Neural crest cell (in vitro differentiated cells): Measurements from ENCODE around the gene EBLN1. TPM values are rescaled to one million over a fixed set of nuclear protein-coding genes. Genes with fewer than 3 reads are reported as not detected.
"Not testable (repeated sequence)": the region's sequence is repeated elsewhere in the genome, so short reads cannot be mapped to it uniquely, and the experiment has no call there.

ENCODE experiments used
- DNase-seq: peaks from one replicate; pipeline ENCODE4 v3.0.0; 2021; ENCODE audit warnings: low read depth, mixed read lengths, low spot score
- H3K27ac Mint-ChIP-seq: one replicate; pipeline ENCODE4 v1.8.0; 2021; ENCODE audit warnings: mild to moderate bottlenecking, mixed read lengths; ENCODE audit not compliant: unreplicated experiment
- H3K27me3 Mint-ChIP-seq: 2 replicates; pipeline ENCODE4 v1.8.0; 2021; ENCODE audit warnings: low read depth, mild to moderate bottlenecking, mixed read lengths
- H3K36me3 Mint-ChIP-seq: 2 replicates; pipeline ENCODE4 v1.8.0; 2021; ENCODE audit warnings: low read depth, mild to moderate bottlenecking, mixed read lengths
- H3K4me1 Mint-ChIP-seq: 2 replicates; pipeline ENCODE4 v1.8.0; 2021; ENCODE audit warnings: mixed read lengths
- H3K4me3 Mint-ChIP-seq: one replicate; pipeline ENCODE4 v1.8.0; 2021; ENCODE audit warnings: mild to moderate bottlenecking, mixed read lengths
- H3K9me3 Mint-ChIP-seq: 2 replicates; pipeline ENCODE4 v1.8.0; 2021; ENCODE audit warnings: mixed read lengths
- total RNA-seq: library from RNA; stranded (reverse); gene quantifications from 2 replicates; pipeline ENCODE4 v1.2.1, GENCODE V29; 2021
- TF ChIP-seq, protein P1 (sequence below): fragments of 200-600 bp; sonication (generic); conservative IDR thresholded peaks from 2 replicates; pipeline ENCODE4 v1.5.0; 2021; ENCODE audit warnings: antibody characterized with exemption, mild to moderate bottlenecking

Gene EBLN1
- total RNA-seq, 1 donor from 2014 or later, result not detected

GRCh38 chr10:22228167-22228938 is 10.5 kb upstream of the EBLN1 start:
- no peak for DNase-seq
- H3K4me3 Mint-ChIP-seq, result peak overlapping the region; percentile 88
- TF ChIP-seq, protein P1, sequence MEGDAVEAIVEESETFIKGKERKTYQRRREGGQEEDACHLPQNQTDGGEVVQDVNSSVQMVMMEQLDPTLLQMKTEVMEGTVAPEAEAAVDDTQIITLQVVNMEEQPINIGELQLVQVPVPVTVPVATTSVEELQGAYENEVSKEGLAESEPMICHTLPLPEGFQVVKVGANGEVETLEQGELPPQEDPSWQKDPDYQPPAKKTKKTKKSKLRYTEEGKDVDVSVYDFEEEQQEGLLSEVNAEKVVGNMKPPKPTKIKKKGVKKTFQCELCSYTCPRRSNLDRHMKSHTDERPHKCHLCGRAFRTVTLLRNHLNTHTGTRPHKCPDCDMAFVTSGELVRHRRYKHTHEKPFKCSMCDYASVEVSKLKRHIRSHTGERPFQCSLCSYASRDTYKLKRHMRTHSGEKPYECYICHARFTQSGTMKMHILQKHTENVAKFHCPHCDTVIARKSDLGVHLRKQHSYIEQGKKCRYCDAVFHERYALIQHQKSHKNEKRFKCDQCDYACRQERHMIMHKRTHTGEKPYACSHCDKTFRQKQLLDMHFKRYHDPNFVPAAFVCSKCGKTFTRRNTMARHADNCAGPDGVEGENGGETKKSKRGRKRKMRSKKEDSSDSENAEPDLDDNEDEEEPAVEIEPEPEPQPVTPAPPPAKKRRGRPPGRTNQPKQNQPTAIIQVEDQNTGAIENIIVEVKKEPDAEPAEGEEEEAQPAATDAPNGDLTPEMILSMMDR, result no peak

DNA sequence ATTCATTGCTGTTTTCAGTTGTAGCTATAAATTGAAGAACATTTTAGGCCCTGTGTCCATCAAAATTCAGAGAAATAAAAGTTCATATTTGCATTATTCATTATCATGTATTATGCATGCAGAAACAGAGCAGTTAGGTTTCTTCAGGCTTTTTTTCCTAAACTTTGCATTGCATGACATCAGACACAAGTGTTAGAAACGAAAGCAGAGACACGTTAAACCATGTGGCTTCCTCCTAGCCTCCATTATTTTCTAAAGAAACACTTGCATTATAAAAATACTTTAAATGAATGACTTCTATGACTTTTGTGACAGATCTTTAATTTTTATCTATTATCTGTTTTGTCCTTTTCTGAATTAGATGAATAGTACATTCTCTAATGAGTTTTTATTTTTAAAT is 8.8 kb upstream of the EBLN1 start:
- no peak for DNase-seq

More at GRCh38 chr10:22228167-22228938, 10.5 kb upstream of the EBLN1 start:
- peak overlapping the region; percentile 54 for H3K27ac Mint-ChIP-seq
- H3K27me3 Mint-ChIP-seq, result peaks cover 20% of the 10 kb centered on the region
- H3K4me1 Mint-ChIP-seq, result peaks cover 13% of the 10 kb centered on the region
- peaks cover 3% of the 10 kb centered on the region for H3K36me3 Mint-ChIP-seq
- no peaks in the 10 kb centered on the region for H3K9me3 Mint-ChIP-seq

DNA sequence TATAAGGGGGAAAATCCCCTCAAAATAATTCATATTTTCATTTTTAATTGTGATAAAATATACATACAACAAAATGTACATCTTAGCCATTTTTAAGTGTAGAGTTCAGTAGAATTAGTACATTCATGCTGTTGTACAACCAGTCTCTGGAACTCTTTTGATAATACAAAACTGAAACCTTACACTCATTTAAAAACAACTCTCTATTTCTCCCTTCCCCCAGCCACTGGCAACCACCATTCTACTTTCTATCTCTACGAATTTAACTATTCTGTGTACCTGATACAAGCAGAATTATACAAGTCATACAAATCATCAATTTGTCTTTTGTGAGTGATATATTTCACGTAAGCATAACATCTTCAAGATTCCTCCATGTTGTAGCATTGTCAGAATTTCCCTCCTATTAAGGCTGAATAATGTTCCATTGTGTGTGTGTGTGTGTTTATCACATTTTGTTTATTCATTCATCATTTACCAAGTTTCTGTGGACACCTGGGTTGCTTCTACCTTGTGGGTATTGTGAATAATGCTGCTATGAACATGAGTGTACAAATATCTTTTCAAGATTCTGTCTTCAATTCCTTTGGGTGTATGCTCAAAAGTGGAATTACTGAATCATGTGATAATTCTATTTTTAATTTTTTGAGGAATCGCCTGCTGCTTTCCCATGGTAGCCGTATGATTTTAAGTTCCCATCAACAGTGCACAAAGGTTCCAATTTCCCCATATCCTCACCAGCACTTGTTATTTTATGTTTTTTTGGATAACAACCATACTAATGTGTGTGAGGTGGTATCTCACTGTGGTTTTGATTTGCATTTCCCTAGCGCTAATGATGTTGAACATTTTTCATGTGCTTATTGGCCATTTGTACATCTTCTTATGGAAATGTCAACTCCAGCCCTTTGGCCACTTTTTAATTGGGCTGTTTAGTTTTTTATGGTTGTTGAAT is 4.7 kb upstream of the EBLN1 start:
- Mint-ChIP-seq H3K4me3 (no peak overlapping the region), H3K36me3 (no peaks in the 10 kb centered on the region), H3K27me3 (no peaks in the 10 kb centered on the region), H3K4me1 (no peaks in the 10 kb centered on the region), H3K27ac (no peak overlapping the region), H3K9me3 (no peaks in the 10 kb centered on the region)
- no peak for DNase-seq
- TF ChIP-seq, protein P1, result no peak

More for the DNA sequence above, 8.8 kb upstream of the EBLN1 start:
- Mint-ChIP-seq H3K4me1 (peaks cover 13% of the 10 kb centered on the region), H3K27ac (no peak overlapping the region), H3K4me3 (no peak overlapping the region), H3K36me3 (peaks cover 3% of the 10 kb centered on the region), H3K9me3 (no peaks in the 10 kb centered on the region), H3K27me3 (peaks cover 17% of the 10 kb centered on the region)
- TF ChIP-seq, protein P1, result no peak

DNA sequence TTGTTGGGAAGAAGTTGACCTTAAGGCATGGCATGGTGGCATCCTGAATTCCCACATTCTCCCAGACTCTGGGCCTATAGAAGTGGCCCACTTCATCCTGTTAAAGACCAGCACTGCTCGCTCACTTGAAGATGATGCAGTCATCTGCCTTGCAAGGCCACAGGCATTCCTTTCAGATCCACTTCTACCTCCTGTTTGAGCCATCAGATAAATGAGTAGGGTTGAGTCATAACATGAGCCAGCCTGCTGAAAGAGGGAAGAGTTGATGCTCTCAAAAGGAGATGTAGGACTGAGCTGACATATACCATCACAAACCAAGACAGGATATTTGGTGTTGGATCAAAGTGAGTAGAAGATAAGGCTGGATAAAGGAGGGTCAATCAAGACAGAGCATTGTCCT is 1.5 kb upstream of the EBLN1 start:
- DNase-seq, result no peak
- Mint-ChIP-seq H3K4me1 (no peaks in the 10 kb centered on the region), H3K27me3 (no peaks in the 10 kb centered on the region), H3K36me3 (no peaks in the 10 kb centered on the region), H3K4me3 (no peak overlapping the region), H3K27ac (no peak overlapping the region), H3K9me3 (no peaks in the 10 kb centered on the region)
- TF ChIP-seq, protein P1, result no peak

DNA sequence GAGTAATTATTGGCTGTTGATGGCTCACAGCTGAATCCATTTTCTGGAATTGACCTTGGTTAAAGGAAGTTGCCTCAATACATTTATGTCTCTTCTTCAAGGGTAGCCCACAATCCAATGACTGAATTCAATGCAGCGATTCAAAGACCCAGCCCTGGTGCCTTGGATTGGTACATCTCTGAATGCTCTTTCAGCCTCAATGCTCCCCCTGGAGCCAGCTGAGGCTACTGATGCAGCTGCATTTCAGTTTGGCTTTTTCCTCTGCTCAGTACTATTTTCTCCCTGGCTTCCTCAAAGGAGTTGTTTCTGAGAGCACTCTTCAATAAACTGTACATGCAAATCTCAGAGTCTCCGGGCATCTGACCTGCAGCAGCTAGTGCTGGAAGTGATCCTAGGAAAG is 633 bp upstream of the EBLN1 start:
- TF ChIP-seq, protein P1, result peak; percentile 24
- no peak for DNase-seq
- Mint-ChIP-seq H3K4me1 (no peaks in the 10 kb centered on the region), H3K27me3 (no peaks in the 10 kb centered on the region), H3K27ac (no peak overlapping the region), H3K36me3 (no peaks in the 10 kb centered on the region), H3K4me3 (no peak overlapping the region), H3K9me3 (no peaks in the 10 kb centered on the region)

- H3K4me1 Mint-ChIP-seq, H3K9me3 Mint-ChIP-seq, DNase-seq: not testable (repeated sequence)
Measured at GRCh38 chr10:22217084-22217483, 731 bp downstream of the EBLN1 start.

More at GRCh38 chr10:22217084-22217483, 731 bp downstream of the EBLN1 start:
- not testable (repeated sequence) for H3K27ac Mint-ChIP-seq, H3K36me3 Mint-ChIP-seq, H3K27me3 Mint-ChIP-seq, H3K4me3 Mint-ChIP-seq
